Stimulated activated CD8-positive, alpha-beta memory T cell treated with anti-CD3 and anti-CD28 coated beads, Interleukin-15, amount 100 ng/mL, for 48 hours (primary cell): Measurements from ENCODE around the gene MACROD1.
A peak's percentile ranks its signal among the peaks of the same experiment; 100 is the strongest.

Experiments used
- DNase-seq, 2 donors: peaks; one replicate each; pipeline ENCODE4 v3.0.0-alpha.2; 2020; ENCODE audit warnings: low read depth in 2 of 2

Gene MACROD1

GRCh38 chr11:64152841-64153691 lies 12.8 kb downstream of the MACROD1 start:
- DNase-seq: peak; percentile 49 to 58

- DNase-seq: no peak
Observed at GRCh38 chr11:64151337-64151736, 14.6 kb downstream of the MACROD1 start.

GRCh38 chr11:64150481-64151239 lies 15.3 kb downstream of the MACROD1 start:
- DNase-seq: no peak

GRCh38 chr11:64150051-64150450 lies 15.9 kb downstream of the MACROD1 start:
- DNase-seq: no peak

- no peak for DNase-seq
Observed at GRCh38 chr11:64148917-64149617, 16.8 kb downstream of the MACROD1 start.

- peak; percentile 33 to 36 for DNase-seq
Observed at GRCh38 chr11:64148226-64148916, 17.5 kb downstream of the MACROD1 start.

GRCh38 chr11:64146036-64146955 lies 19.6 kb downstream of the MACROD1 start:
- DNase-seq: peak in 1 of 2 donors; percentile 40

- no peak for DNase-seq
Observed at GRCh38 chr11:64144587-64145472, 21.1 kb downstream of the MACROD1 start.

- no peak for DNase-seq
Observed at GRCh38 chr11:64141081-64141783, 24.7 kb downstream of the MACROD1 start.

GRCh38 chr11:64140082-64140481 lies 25.8 kb downstream of the MACROD1 start:
- DNase-seq: no peak

GRCh38 chr11:64139049-64139448 lies 26.9 kb downstream of the MACROD1 start:
- DNase-seq: no peak

GRCh38 chr11:64138398-64138797 lies 27.5 kb downstream of the MACROD1 start:
- DNase-seq: no peak

GRCh38 chr11:64136765-64137441 lies 29.0 kb downstream of the MACROD1 start:
- no peak for DNase-seq

GRCh38 chr11:64135711-64136110 lies 30.2 kb downstream of the MACROD1 start:
- no peak for DNase-seq

- DNase-seq: no peak
Observed at GRCh38 chr11:64134963-64135362, 30.9 kb downstream of the MACROD1 start.

GRCh38 chr11:64132982-64133705 lies 32.8 kb downstream of the MACROD1 start:
- DNase-seq: no peak

- no peak for DNase-seq
Observed at GRCh38 chr11:64132191-64132771, 33.6 kb downstream of the MACROD1 start.
